Liver (tissue), 9 donors: Measurements from ENCODE around the gene ACTR3C. TPM values are rescaled to one million over a fixed set of nuclear protein-coding genes. Genes with fewer than 3 reads are reported as not detected.

Experiments
- DNase-seq: peaks from one replicate; pipeline ENCODE4 v3.0.0-alpha.2; 2017; ENCODE audit warnings: low spot score
- H3K27ac ChIP-seq, 2 donors: one replicate each; pipeline ENCODE4 v1.7.0; 2013; ENCODE audit warnings: inconsistent platforms in 2 of 2, low read length in 2 of 2, control low read depth in 1 of 2, low read depth in 1 of 2, mild to moderate bottlenecking in 1 of 2
- H3K27me3 ChIP-seq, 4 donors: one replicate each; pipeline versions ENCODE4 v1.6.1 to v1.7.0; 2013; ENCODE audit warnings: low read length in 3 of 4, inconsistent platforms in 1 of 4, mild to moderate bottlenecking in 1 of 4, moderate library complexity in 1 of 4; ENCODE audit not compliant: control insufficient read depth in 4 of 4, insufficient read depth in 4 of 4
- H3K36me3 ChIP-seq, 4 donors: one replicate each; pipeline versions ENCODE4 v1.6.1 to v1.7.0; 2013; ENCODE audit warnings: low read length in 3 of 4, mild to moderate bottlenecking in 3 of 4, low read depth in 1 of 4, moderate library complexity in 1 of 4; ENCODE audit not compliant: control insufficient read depth in 4 of 4, insufficient read depth in 3 of 4
- H3K4me1 ChIP-seq, 4 donors: one replicate each; pipeline versions ENCODE4 v1.6.1 to v1.7.0; 2013; ENCODE audit warnings: low read length in 3 of 4, mild to moderate bottlenecking in 3 of 4, moderate library complexity in 1 of 4; ENCODE audit not compliant: control insufficient read depth in 4 of 4, insufficient read depth in 4 of 4
- H3K4me3 ChIP-seq, 3 donors: one replicate each; pipeline versions ENCODE4 v1.6.1 to v1.7.0; 2013; ENCODE audit warnings: low read length in 3 of 3, control low read depth in 1 of 3, low read depth in 1 of 3, mild to moderate bottlenecking in 1 of 3
- H3K9ac ChIP-seq, 2 donors: one replicate each; pipeline ENCODE4 v1.7.0; 2013; ENCODE audit warnings: low read length in 2 of 2, mild to moderate bottlenecking in 2 of 2, moderate library complexity in 2 of 2, control low read depth in 1 of 2, low read depth in 1 of 2
- H3K9me3 ChIP-seq, 4 donors: one replicate each; pipeline versions ENCODE4 v1.6.1 to v1.7.0; 2013; ENCODE audit warnings: low read length in 3 of 4; ENCODE audit not compliant: control insufficient read depth in 4 of 4
- CTCF ChIP-seq: fragments of 150-350 bp; IDR thresholded peaks from 2 replicates; pipeline ENCODE4 v1.5.1; 2017; ENCODE audit warnings: improper control_type of control experiment, low read depth, low read length; ENCODE audit not compliant: missing input control
- EGR1 ChIP-seq, 2 donors: IDR thresholded peaks; 2 replicates each; pipeline ENCODE4 v1.6.1; 2016 to 2018; ENCODE audit warnings: antibody characterized with exemption in 2 of 2, low read depth in 2 of 2
- FOXA1 ChIP-seq: IDR thresholded peaks from 2 replicates; pipeline ENCODE4 v1.6.1; 2016; ENCODE audit warnings: antibody characterized with exemption
- GABPA ChIP-seq, 2 donors: IDR thresholded peaks in 1 of 2; conservative IDR thresholded peaks in 1 of 2; 2 replicates each; pipeline ENCODE4 v1.6.1; 2016; ENCODE audit warnings: antibody characterized with exemption in 2 of 2, mild to moderate bottlenecking in 1 of 2, moderate library complexity in 1 of 2
- HNF4A ChIP-seq, 2 donors: conservative IDR thresholded peaks; 2 replicates each; pipeline ENCODE4 v1.6.1; 2016; ENCODE audit warnings: antibody characterized with exemption in 2 of 2, mild to moderate bottlenecking in 2 of 2
- HNF4G ChIP-seq: IDR thresholded peaks from 2 replicates; pipeline ENCODE4 v1.6.1; 2016; ENCODE audit warnings: antibody characterized with exemption
- JUND ChIP-seq, 2 donors: IDR thresholded peaks; 2 replicates each; pipeline ENCODE4 v1.6.1; 2016; ENCODE audit warnings: antibody characterized with exemption in 2 of 2
- MAX ChIP-seq: IDR thresholded peaks from 2 replicates; pipeline ENCODE4 v1.6.1; 2016; ENCODE audit warnings: antibody characterized with exemption
- NR2F2 ChIP-seq: IDR thresholded peaks from 2 replicates; pipeline ENCODE4 v1.6.1; 2016; ENCODE audit warnings: antibody characterized with exemption
- RAD21 ChIP-seq, 2 donors: IDR thresholded peaks; 2 replicates each; pipeline ENCODE4 v1.6.1; 2016; ENCODE audit warnings: antibody characterized with exemption in 2 of 2, mild to moderate bottlenecking in 2 of 2
- REST ChIP-seq: IDR thresholded peaks from 2 replicates; pipeline ENCODE4 v1.6.1; 2016; ENCODE audit warnings: antibody characterized with exemption, mild to moderate bottlenecking
- RXRA ChIP-seq, 2 donors: IDR thresholded peaks; 2 replicates each; pipeline ENCODE4 v1.6.1; 2017 to 2018; ENCODE audit warnings: antibody characterized with exemption in 2 of 2, mild to moderate bottlenecking in 1 of 2
- SP1 ChIP-seq: IDR thresholded peaks from 2 replicates; pipeline ENCODE4 v1.6.1; 2018; ENCODE audit warnings: antibody characterized with exemption, mild to moderate bottlenecking
- YY1 ChIP-seq: IDR thresholded peaks from 2 replicates; pipeline ENCODE4 v1.6.1; 2016; ENCODE audit warnings: antibody characterized with exemption, mild to moderate bottlenecking
- WGBS: extraction: QIAGEN DNeasy Blood & Tissue Kit; methylation state at CpG from one replicate; pipeline ENCODE4 v1.1.7; 2013; 5-methylcytosine and 5-hydroxymethylcytosine counted together
- polyA plus RNA-seq, 2 donors: library from polyadenylated mRNA; stranded (reverse) in 1 of 2; unstranded in 1 of 2; fragments of 200-250 nt in 1 of 2; fragments of >200 nt in 1 of 2; fragmentation: Nextera tagmentation in 1 of 2; extraction: Ambion mirVana in 1 of 2; gene quantifications; one replicate each; pipeline versions ENCODE4 v1.2.1 to v1.2.3, GENCODE V29; 2013 to 2015
- total RNA-seq, 2 donors: library from RNA; depleted of rRNA; stranded (reverse); fragments of >200 nt; gene quantifications; one replicate each; pipeline ENCODE4 v1.2.3, GENCODE V29; 2014
- donor health status: healthy.
- donor health status: healthy.
- donor health status: healthy.
- donor health status: healthy.
- donor health status: healthy.

The ACTR3C gene
- total and polyA plus RNA-seq, 4 donors = 3.0 to 61.7 (median 28.3) TPM

- Histone ChIP-seq H3K4me3 (no peak overlapping the region), H3K27me3 (no peaks in the 10 kb centered on the region), H3K27ac (no peak overlapping the region), H3K36me3 (peaks cover 0 to 32% (median 8%) of the 10 kb centered on the region in 4 donors), H3K4me1 (peaks cover 20 to 46% (median 41%) of the 10 kb centered on the region in 4 donors), H3K9ac (no peak overlapping the region), H3K9me3 (no peaks in the 10 kb centered on the region)
- DNase-seq = no peak
- 95% methylated on average over 10 of the region's 10 CpGs for WGBS
- TF ChIP-seq REST = no peak
- TF ChIP-seq GABPA (IDR thresholded peaks at IDR 0.05 in 1 of 2, conservative IDR thresholded peaks at IDR 0.05 in 1 of 2) = no peak
- TF ChIP-seq SP1 = no peak
- no peak for TF ChIP-seq HNF4A (conservative IDR thresholded peaks at IDR 0.05)
- TF ChIP-seq RXRA (IDR thresholded peaks at IDR 0.05) = no peak
- no peak for TF ChIP-seq RAD21 (IDR thresholded peaks at IDR 0.05)
- no peak for TF ChIP-seq EGR1 (IDR thresholded peaks at IDR 0.05; ENCODE audit: low read depth in 2 of 2)
- no peak for TF ChIP-seq YY1
- TF ChIP-seq MAX = no peak
- TF ChIP-seq NR2F2 = no peak
- TF ChIP-seq FOXA1 = no peak
- no peak for TF ChIP-seq JUND (IDR thresholded peaks at IDR 0.05)
- TF ChIP-seq HNF4G = no peak
- TF ChIP-seq CTCF = no peak
Measured at GRCh38 chr7:150333659-150334058, 10.3 kb upstream of the ACTR3C start.

- no peak overlapping the region for H3K9ac ChIP-seq
- H3K27me3 ChIP-seq = no peaks in the 10 kb centered on the region
- no peak overlapping the region for H3K4me3 ChIP-seq
- peaks cover 15 to 40% (median 35%) of the 10 kb centered on the region in 4 donors for H3K4me1 ChIP-seq
- 97% methylated on average over 18 of the region's 18 CpGs for WGBS
- DNase-seq = no peak
- TF ChIP-seq CTCF = no peak
- TF ChIP-seq JUND (IDR thresholded peaks at IDR 0.05) = no peak
- TF ChIP-seq HNF4G = no peak
- no peak for TF ChIP-seq RXRA (IDR thresholded peaks at IDR 0.05)
- TF ChIP-seq REST = no peak
- no peak for TF ChIP-seq EGR1 (IDR thresholded peaks at IDR 0.05; ENCODE audit: low read depth in 2 of 2)
- TF ChIP-seq RAD21 (IDR thresholded peaks at IDR 0.05) = no peak
- peaks cover 0 to 35% (median 11%) of the 10 kb centered on the region in 4 donors for H3K36me3 ChIP-seq
- H3K9me3 ChIP-seq = no peaks in the 10 kb centered on the region
- H3K27ac ChIP-seq = no peak overlapping the region
Measured at GRCh38 chr7:150332852-150333635, 9.7 kb upstream of the ACTR3C start.
